ENCODE results near the gene DDX3Y.

DNA sequence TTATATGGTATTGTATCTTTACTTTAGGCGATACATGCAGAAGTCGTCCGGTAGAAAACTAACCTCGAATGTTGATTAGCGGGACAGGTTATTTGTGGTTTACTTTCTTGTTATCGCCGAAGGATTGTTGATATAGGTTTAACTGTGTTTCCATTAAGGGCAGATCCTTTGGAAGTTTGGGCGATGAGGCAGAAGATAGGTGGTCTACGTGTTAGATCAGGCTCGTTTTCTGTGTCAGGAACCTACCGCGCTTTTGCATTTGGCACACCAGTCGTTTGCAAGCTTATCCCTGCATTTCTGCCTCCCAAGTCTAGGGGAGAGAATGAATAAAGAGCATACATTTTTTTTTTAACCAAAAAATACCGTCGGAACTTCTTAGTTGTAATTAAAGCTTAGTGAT lies 1.2 kb downstream of the DDX3Y start:
- TF ChIP-seq, protein P1, sequence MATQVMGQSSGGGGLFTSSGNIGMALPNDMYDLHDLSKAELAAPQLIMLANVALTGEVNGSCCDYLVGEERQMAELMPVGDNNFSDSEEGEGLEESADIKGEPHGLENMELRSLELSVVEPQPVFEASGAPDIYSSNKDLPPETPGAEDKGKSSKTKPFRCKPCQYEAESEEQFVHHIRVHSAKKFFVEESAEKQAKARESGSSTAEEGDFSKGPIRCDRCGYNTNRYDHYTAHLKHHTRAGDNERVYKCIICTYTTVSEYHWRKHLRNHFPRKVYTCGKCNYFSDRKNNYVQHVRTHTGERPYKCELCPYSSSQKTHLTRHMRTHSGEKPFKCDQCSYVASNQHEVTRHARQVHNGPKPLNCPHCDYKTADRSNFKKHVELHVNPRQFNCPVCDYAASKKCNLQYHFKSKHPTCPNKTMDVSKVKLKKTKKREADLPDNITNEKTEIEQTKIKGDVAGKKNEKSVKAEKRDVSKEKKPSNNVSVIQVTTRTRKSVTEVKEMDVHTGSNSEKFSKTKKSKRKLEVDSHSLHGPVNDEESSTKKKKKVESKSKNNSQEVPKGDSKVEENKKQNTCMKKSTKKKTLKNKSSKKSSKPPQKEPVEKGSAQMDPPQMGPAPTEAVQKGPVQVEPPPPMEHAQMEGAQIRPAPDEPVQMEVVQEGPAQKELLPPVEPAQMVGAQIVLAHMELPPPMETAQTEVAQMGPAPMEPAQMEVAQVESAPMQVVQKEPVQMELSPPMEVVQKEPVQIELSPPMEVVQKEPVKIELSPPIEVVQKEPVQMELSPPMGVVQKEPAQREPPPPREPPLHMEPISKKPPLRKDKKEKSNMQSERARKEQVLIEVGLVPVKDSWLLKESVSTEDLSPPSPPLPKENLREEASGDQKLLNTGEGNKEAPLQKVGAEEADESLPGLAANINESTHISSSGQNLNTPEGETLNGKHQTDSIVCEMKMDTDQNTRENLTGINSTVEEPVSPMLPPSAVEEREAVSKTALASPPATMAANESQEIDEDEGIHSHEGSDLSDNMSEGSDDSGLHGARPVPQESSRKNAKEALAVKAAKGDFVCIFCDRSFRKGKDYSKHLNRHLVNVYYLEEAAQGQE (IDR thresholded peaks at IDR 0.05; ENCODE audit: low read depth, low read length) = no peak
- TF ChIP-seq, protein P2, sequence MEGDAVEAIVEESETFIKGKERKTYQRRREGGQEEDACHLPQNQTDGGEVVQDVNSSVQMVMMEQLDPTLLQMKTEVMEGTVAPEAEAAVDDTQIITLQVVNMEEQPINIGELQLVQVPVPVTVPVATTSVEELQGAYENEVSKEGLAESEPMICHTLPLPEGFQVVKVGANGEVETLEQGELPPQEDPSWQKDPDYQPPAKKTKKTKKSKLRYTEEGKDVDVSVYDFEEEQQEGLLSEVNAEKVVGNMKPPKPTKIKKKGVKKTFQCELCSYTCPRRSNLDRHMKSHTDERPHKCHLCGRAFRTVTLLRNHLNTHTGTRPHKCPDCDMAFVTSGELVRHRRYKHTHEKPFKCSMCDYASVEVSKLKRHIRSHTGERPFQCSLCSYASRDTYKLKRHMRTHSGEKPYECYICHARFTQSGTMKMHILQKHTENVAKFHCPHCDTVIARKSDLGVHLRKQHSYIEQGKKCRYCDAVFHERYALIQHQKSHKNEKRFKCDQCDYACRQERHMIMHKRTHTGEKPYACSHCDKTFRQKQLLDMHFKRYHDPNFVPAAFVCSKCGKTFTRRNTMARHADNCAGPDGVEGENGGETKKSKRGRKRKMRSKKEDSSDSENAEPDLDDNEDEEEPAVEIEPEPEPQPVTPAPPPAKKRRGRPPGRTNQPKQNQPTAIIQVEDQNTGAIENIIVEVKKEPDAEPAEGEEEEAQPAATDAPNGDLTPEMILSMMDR (IDR thresholded peaks at IDR 0.05) = no peak
- TF ChIP-seq NRF1 (IDR thresholded peaks at IDR 0.05; ENCODE audit: low read depth, low read length) (no peak), RFX5 (IDR thresholded peaks at IDR 0.05; ENCODE audit: low read length) (no peak), YY1 (IDR thresholded peaks at IDR 0.05; ENCODE audit: low read depth) (no peak), FOXJ3 (CRISPR knock-in tag; IDR thresholded peaks at IDR 0.05) (no peak), TEAD4 (IDR thresholded peaks at IDR 0.05; ENCODE audit: borderline replicate concordance, insufficient read depth) (no peak), RAD21 (IDR thresholded peaks at IDR 0.05; ENCODE audit: low read length) (no peak)
- TF ChIP-seq, protein P3, sequence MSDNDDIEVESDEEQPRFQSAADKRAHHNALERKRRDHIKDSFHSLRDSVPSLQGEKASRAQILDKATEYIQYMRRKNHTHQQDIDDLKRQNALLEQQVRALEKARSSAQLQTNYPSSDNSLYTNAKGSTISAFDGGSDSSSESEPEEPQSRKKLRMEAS (IDR thresholded peaks at IDR 0.05; ENCODE audit: low read depth) = no peak
- TF ChIP-seq, protein P4, sequence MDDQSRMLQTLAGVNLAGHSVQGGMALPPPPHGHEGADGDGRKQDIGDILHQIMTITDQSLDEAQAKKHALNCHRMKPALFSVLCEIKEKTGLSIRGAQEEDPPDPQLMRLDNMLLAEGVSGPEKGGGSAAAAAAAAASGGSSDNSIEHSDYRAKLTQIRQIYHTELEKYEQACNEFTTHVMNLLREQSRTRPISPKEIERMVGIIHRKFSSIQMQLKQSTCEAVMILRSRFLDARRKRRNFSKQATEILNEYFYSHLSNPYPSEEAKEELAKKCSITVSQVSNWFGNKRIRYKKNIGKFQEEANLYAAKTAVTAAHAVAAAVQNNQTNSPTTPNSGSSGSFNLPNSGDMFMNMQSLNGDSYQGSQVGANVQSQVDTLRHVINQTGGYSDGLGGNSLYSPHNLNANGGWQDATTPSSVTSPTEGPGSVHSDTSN (IDR thresholded peaks at IDR 0.05) = no peak

All from SK-N-SH (cell line).